IMR-90 (cell line): ENCODE data around the gene OR4D9. TPM values are rescaled to one million over a fixed set of nuclear protein-coding genes. Genes with fewer than 3 reads are reported as not detected.

Experiments
- ATAC-seq: fragments of 200-7000 bp; cut with Tn5 transposase; 2 replicates; pipeline ENCODE4 v1.9.1; 2020; ENCODE audit warnings: low read depth, mild to moderate bottlenecking, moderate library complexity
- BruUV-seq: library from RNA; stranded (reverse); fragments of 400-500 nt; replicated peaks from 2 replicates; lab custom pipeline; 2021; lab: Mats Ljungman, UMichigan
- CTCF ChIA-PET: fragments of 300-600 bp; formaldehyde crosslinking; extraction: SDS; loops from one replicate; lab custom pipeline; 2021; ENCODE audit warnings: antibody characterized with exemption; lab: Yijun Ruan, JAX
- POLR2A ChIA-PET: fragments of 300-600 bp; sonication (Branson Sonifier 250); formaldehyde crosslinking; loops from one replicate; lab custom pipeline; 2022; ENCODE audit warnings: antibody characterized with exemption; ENCODE audit not compliant: unreplicated experiment; lab: Charles Lee
- DNase-seq: peaks from one replicate; pipeline ENCODE4 v3.0.0; 2013
- H2AFZ ChIP-seq: replicated peaks from 2 replicates; pipeline ENCODE3; 2013; ENCODE audit warnings: low read length, mild to moderate bottlenecking; ENCODE audit not compliant: poor library complexity
- H2AK5ac ChIP-seq: 2 replicates; pipeline ENCODE4 v1.6.1; 2013; ENCODE audit warnings: low read depth, low read length, inconsistent platforms
- H2AK9ac ChIP-seq: replicated peaks from 2 replicates; pipeline ENCODE3; 2013; ENCODE audit warnings: mild to moderate bottlenecking, low read depth, low read length, moderate library complexity; ENCODE audit not compliant: poor library complexity
- H2BK120ac ChIP-seq: 2 replicates; pipeline ENCODE4 v1.6.1; 2013; ENCODE audit warnings: low read depth, low read length, inconsistent platforms
- H2BK15ac ChIP-seq: 3 replicates; pipeline ENCODE4 v1.6.1; 2013; ENCODE audit warnings: low read depth, low read length, inconsistent platforms
- H2BK20ac ChIP-seq: 2 replicates; pipeline ENCODE4 v1.6.1; 2013; ENCODE audit warnings: low read depth, mild to moderate bottlenecking, inconsistent platforms, low read length, moderate library complexity
- H2BK5ac ChIP-seq: 2 replicates; pipeline ENCODE4 v1.6.1; 2013; ENCODE audit warnings: mild to moderate bottlenecking, low read depth, low read length, inconsistent platforms; ENCODE audit not compliant: poor library complexity, severe bottlenecking
- H3K14ac ChIP-seq: replicated peaks from 2 replicates; pipeline ENCODE4 v1.6.1; 2013; ENCODE audit warnings: low read depth, low read length, inconsistent platforms
- H3K18ac ChIP-seq: 2 replicates; pipeline ENCODE4 v1.6.1; 2013; ENCODE audit warnings: low read depth, low read length, control low read depth
- H3K23ac ChIP-seq: 2 replicates; pipeline ENCODE4 v1.6.1; 2013; ENCODE audit warnings: low read depth, low read length, inconsistent platforms
- H3K27ac ChIP-seq: 2 replicates; pipeline ENCODE4 v1.5.1; 2013; ENCODE audit warnings: mild to moderate bottlenecking, control low read depth, low read length; ENCODE audit not compliant: insufficient read depth
- H3K27me3 ChIP-seq: 2 replicates; pipeline ENCODE4 v1.6.1; 2013; ENCODE audit warnings: low read length; ENCODE audit not compliant: control insufficient read depth, insufficient read depth
- H3K36me3 ChIP-seq: 2 replicates; pipeline ENCODE4 v1.6.1; 2013; ENCODE audit warnings: low read length, mixed read lengths; ENCODE audit not compliant: control insufficient read depth, insufficient read depth
- H3K4ac ChIP-seq: 2 replicates; pipeline ENCODE4 v1.6.1; 2013; ENCODE audit warnings: low read depth, low read length, inconsistent platforms
- H3K4me1 ChIP-seq: 2 replicates; pipeline ENCODE4 v1.6.1; 2013; ENCODE audit warnings: low read length, mixed read lengths; ENCODE audit not compliant: control insufficient read depth, insufficient read depth
- H3K4me2 ChIP-seq: 2 replicates; pipeline ENCODE4 v1.6.1; 2013; ENCODE audit warnings: low read depth, mild to moderate bottlenecking, control low read depth, low read length, moderate library complexity
- H3K4me3 ChIP-seq: 2 replicates; pipeline ENCODE4 v1.5.1; 2013; ENCODE audit warnings: low read depth, mild to moderate bottlenecking, control low read depth, low read length, moderate library complexity; ENCODE audit not compliant: insufficient read depth
- H3K56ac ChIP-seq: 2 replicates; pipeline ENCODE4 v1.6.1; 2013; ENCODE audit warnings: low read length, inconsistent platforms; ENCODE audit not compliant: insufficient read depth; ENCODE audit errors: extremely low read depth
- H3K79me1 ChIP-seq, 2 experiments: 2 replicates each; pipeline ENCODE4 v1.6.1; 2013; ENCODE audit warnings: low read length in 2 of 2, inconsistent platforms in 1 of 2, low read depth in 1 of 2
- H3K9ac ChIP-seq: 2 replicates; pipeline ENCODE4 v1.6.1; 2013; ENCODE audit warnings: low read depth, low read length, control low read depth
- H3K9me1 ChIP-seq: 2 replicates; pipeline ENCODE4 v1.6.1; 2013; ENCODE audit warnings: low read length, inconsistent platforms; ENCODE audit not compliant: insufficient read depth
- H3K9me3 ChIP-seq: 2 replicates; pipeline ENCODE4 v1.6.1; 2013; ENCODE audit warnings: low read length; ENCODE audit not compliant: control insufficient read depth, insufficient read depth
- H4K20me1 ChIP-seq: 2 replicates; pipeline ENCODE4 v1.6.1; 2013; ENCODE audit warnings: low read length, inconsistent platforms; ENCODE audit not compliant: insufficient read depth
- H4K5ac ChIP-seq: 2 replicates; pipeline ENCODE4 v1.6.1; 2013; ENCODE audit warnings: mild to moderate bottlenecking, low read depth, low read length, control low read depth
- H4K8ac ChIP-seq, 2 experiments: 2 replicates each; pipeline ENCODE4 v1.6.1; 2013; ENCODE audit warnings: low read depth in 2 of 2, low read length in 2 of 2, control low read depth in 1 of 2, inconsistent platforms in 1 of 2
- H4K91ac ChIP-seq: 2 replicates; pipeline ENCODE4 v1.6.1; 2013; ENCODE audit warnings: low read depth, low read length, inconsistent platforms; ENCODE audit not compliant: insufficient read depth
- BHLHE40 ChIP-seq: fragments of 150-350 bp; IDR thresholded peaks from 2 replicates; pipeline ENCODE4 v1.6.1; 2016; ENCODE audit warnings: mild to moderate bottlenecking, low read depth, low read length
- CHD1 ChIP-seq: IDR thresholded peaks from 2 replicates; pipeline ENCODE4 v1.6.1; 2012; ENCODE audit warnings: low read depth, low read length, improper control_type of control experiment
- CTCF ChIP-seq: conservative IDR thresholded peaks from 2 replicates; pipeline ENCODE4 v1.5.1; 2012; ENCODE audit warnings: mild to moderate bottlenecking, low read depth, low read length, improper control_type of control experiment
- ELK1 ChIP-seq: fragments of 150-350 bp; IDR thresholded peaks from 2 replicates; pipeline ENCODE4 v1.6.1; 2016; ENCODE audit warnings: low read depth, mild to moderate bottlenecking, low read length, moderate library complexity, borderline replicate concordance
- FOS ChIP-seq: fragments of 150-350 bp; IDR thresholded peaks from 2 replicates; pipeline ENCODE4 v1.6.1; 2016; ENCODE audit warnings: low read depth, low read length
- MAFK ChIP-seq: IDR thresholded peaks from 2 replicates; pipeline ENCODE4 v1.6.1; 2012; ENCODE audit warnings: low read depth, low read length, improper control_type of control experiment
- MAZ ChIP-seq: IDR thresholded peaks from 2 replicates; pipeline ENCODE4 v1.6.1; 2012; ENCODE audit warnings: low read depth, mild to moderate bottlenecking, low read length, improper control_type of control experiment, moderate library complexity, borderline replicate concordance
- NFE2L2 ChIP-seq: fragments of 150-350 bp; IDR thresholded peaks from 2 replicates; pipeline ENCODE4 v1.6.1; 2016; ENCODE audit warnings: low read depth, mild to moderate bottlenecking, low read length
- POLR2A ChIP-seq: IDR thresholded peaks from 2 replicates; pipeline ENCODE4 v1.6.1; 2012; ENCODE audit warnings: mild to moderate bottlenecking, low read depth, low read length
- RAD21 ChIP-seq: IDR thresholded peaks from 2 replicates; pipeline ENCODE4 v1.6.1; 2012; ENCODE audit warnings: low read length, improper control_type of control experiment
- RCOR1 ChIP-seq: IDR thresholded peaks from 2 replicates; pipeline ENCODE4 v1.6.1; 2012; ENCODE audit warnings: mild to moderate bottlenecking, low read length, improper control_type of control experiment; ENCODE audit not compliant: insufficient replicate concordance
- SMC3 ChIP-seq: fragments of 150-350 bp; IDR thresholded peaks from 2 replicates; pipeline ENCODE4 v1.6.1; 2016; ENCODE audit warnings: low read depth, mild to moderate bottlenecking, antibody characterized with exemption, low read length, moderate library complexity
- USF2 ChIP-seq: fragments of 150-350 bp; IDR thresholded peaks from 2 replicates; pipeline ENCODE4 v1.6.1; 2017; ENCODE audit warnings: mild to moderate bottlenecking, antibody characterized with exemption, low read length, low read depth
- WGBS, 2 experiments: methylation state at CpG; one replicate each; pipeline versions ENCODE4 v1.1.5 to v1.1.7; 2013; ENCODE audit warnings: missing lambda C conversion rate in 2 of 2; ENCODE audit not compliant: insufficient read length in 1 of 2; ENCODE audit errors: extremely low coverage in 2 of 2; 5-methylcytosine and 5-hydroxymethylcytosine counted together
- dilution Hi-C: fragments of 300-500 bp; cut with HindIII; formaldehyde crosslinking; loops from one replicate; pipeline ENCODE4 v1.14.3; 2018; ENCODE audit warnings: low sequenced_read_pairs; ENCODE audit not compliant: unreplicated experiment
- in situ Hi-C: fragments of 300-500 bp; cut with MboI; formaldehyde crosslinking; loops from 3 replicates; pipeline ENCODE4 v1.14.3; 2019; ENCODE audit warnings: low sequenced_read_pairs, inconsistent platforms, mixed read lengths
- intact Hi-C: fragments of 100-400 bp; cut with micrococcal nuclease; formaldehyde crosslinking; loops from 2 replicates; pipeline ENCODE4 v1.10.0; 2022
- polyA plus RNA-seq, 3 experiments: library from polyadenylated mRNA; depleted of rRNA; stranded (reverse); fragments of >200 nt; gene quantifications; 2 replicates each; pipeline ENCODE4 v1.2.3, GENCODE V29; 2012; ENCODE audit warnings: low replicate concordance in 1 of 3
- total RNA-seq: library from RNA; depleted of rRNA; stranded (reverse); fragments of >200 nt; gene quantifications from 2 replicates; pipeline ENCODE4 v1.2.3, GENCODE V29; 2012

Gene OR4D9
- total and polyA plus RNA-seq, 2 of the 4 experiments (the other 2 are of a cell fraction): not detected

GRCh38 chr11:59534676-59535075 lies 23.3 kb downstream of the OR4D9 start:
- ChIA-PET POLR2A (no interaction called here), CTCF (no interaction called here)
- Histone ChIP-seq H3K4me2 (no peak overlapping the region), H3K4ac (no peak overlapping the region), H3K4me3 (no peak overlapping the region), H3K79me1 (no peaks in the 10 kb centered on the region), H3K9ac (no peak overlapping the region), H3K9me1 (no peaks in the 10 kb centered on the region; the same call in 1 of the 2 replicates), H3K9me3 (no peaks in the 10 kb centered on the region), H3K36me3 (no peaks in the 10 kb centered on the region), H2BK15ac (no peak overlapping the region), H2AK5ac (no peak overlapping the region), H3K23ac (no peak overlapping the region), H3K56ac (no peak overlapping the region), H2BK120ac (no peak overlapping the region), H4K5ac (no peak overlapping the region), H2BK20ac (no peak overlapping the region), H4K8ac (no peak overlapping the region), H2BK5ac (no peak overlapping the region), H4K20me1 (no peaks in the 10 kb centered on the region), H3K14ac (no peak overlapping the region), H2AFZ (peak overlapping the region; percentile 15), H4K91ac (no peak overlapping the region), H3K27ac (no peak overlapping the region), H3K4me1 (no peaks in the 10 kb centered on the region), H2AK9ac (no peak overlapping the region), H3K18ac (no peak overlapping the region), H3K27me3 (peaks cover 2% of the 10 kb centered on the region; the same call in 1 of the 2 replicates)
- intact Hi-C loops (loop anchor here (5.0 kb wide), 2 partner anchors 218 to 268 kb away; no protein-coding TSS in a partner anchor), dilution Hi-C loops (no loop called here), in situ Hi-C loops (no loop called here)
- no peak for ATAC-seq
- no CpG with 5 or more reads among the region's 1 CpG for WGBS, 2 experiments
- DNase-seq: no peak
- BruUV-seq: no TSS peak
- TF ChIP-seq RAD21 (no peak), CTCF (no peak), MAZ (no peak), USF2 (no peak), SMC3 (no peak), FOS (no peak), RCOR1 (no peak), ELK1 (no peak), CHD1 (no peak), MAFK (no peak), BHLHE40 (no peak), NFE2L2 (no peak), POLR2A (no peak)
